HG03108 (cell line): ENCODE measurements around the gene RAB36.

ENCODE experiments used
- ATAC-seq: cut with Tn5 transposase; IDR thresholded peaks from one replicate; pipeline ENCODE4 v1.9.1; 2021; ENCODE audit warnings: moderate library complexity; ENCODE audit not compliant: unreplicated experiment

RAB36 gene

GRCh38 chr22:23156286-23156685, 11.0 kb downstream of the RAB36 start:
- ATAC-seq = no peak

DNA sequence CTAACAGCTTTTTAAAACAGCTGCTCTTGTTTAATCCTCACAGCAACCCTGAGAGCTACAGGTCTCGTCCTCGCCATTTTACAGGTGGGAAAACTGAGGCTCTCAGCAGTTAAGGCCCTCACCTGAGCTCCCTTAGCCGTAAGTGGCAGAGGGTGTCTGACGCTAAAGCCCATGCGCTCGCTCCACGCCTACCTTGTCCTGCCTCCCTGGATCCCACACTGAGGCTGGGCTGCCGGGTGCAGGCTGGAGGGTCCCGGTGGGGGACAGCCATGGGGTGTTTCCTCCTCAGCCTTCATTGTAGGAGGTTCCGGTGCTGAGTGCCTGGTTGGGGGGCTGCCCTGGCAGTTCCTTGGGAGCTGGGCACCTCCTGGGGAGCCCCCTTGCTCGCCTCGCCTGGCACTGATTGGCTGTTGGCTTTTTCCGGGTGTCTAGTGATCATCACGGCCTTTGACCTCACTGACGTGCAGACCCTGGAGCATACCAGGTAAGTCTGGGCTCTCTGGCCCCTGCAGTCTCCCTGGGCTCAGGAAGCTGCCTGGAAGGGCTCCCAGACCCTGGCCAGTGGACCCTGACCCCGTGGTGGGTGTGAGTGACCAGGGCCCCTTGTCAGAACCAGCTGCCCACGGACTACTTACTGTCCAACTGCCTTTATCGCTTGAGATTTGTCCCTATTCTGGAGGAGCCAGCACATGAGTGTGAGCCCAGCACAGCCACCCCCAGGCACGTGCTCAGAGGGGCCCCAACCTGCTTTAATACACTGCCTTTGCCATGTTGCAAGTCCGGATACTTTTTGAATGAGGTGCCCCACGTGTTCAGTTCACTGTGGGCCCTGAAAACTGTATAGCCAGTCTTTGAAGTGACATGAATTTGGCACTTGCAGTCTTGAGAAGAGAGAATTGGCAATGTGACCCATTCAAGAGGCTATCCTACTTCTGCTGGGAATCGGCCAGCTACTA, 12.6 kb downstream of the RAB36 start:
- ATAC-seq = no peak

- ATAC-seq = no peak
Measured at GRCh38 chr22:23158516-23159290, 13.4 kb downstream of the RAB36 start.

DNA sequence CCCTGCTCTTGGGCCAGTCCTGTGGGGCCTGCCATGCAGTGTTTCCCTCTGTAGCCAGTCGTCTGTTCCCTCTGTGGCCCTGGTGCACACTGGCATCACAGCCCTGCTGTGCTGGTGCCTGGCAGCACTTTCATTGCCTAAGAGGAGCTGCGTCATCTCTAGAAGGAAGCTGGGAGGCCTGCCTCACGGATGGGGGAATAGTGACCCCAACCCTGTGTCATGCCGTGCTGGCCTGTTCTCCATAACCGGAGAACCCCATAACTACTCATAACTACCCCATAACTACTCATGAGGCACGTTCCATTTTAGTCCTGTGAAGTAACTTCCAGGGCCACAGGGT, 14.0 kb downstream of the RAB36 start:
- ATAC-seq = no peak

DNA sequence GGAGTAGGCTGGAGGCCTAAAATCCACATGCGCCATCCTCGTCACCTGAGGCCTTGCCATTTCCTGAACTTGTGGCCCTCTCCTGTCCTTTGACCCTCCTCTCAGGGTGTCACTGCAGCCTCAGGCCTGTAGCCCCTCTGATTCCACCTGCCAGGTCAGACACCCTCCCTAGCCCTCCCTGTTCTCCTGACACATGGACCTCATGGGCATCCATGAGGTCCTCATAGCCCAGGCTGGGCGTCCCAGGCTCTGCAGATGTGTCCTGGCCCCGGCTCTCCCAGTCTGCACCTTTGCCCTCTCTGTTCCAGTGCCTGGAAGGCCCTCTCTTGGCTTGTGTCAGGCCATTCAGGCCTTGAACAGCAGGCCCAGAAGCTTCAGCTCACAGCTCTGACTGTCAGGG, 15.8 kb downstream of the RAB36 start:
- no peak for ATAC-seq

- no peak for ATAC-seq
Measured at GRCh38 chr22:23161574-23161973, 16.3 kb downstream of the RAB36 start.

DNA sequence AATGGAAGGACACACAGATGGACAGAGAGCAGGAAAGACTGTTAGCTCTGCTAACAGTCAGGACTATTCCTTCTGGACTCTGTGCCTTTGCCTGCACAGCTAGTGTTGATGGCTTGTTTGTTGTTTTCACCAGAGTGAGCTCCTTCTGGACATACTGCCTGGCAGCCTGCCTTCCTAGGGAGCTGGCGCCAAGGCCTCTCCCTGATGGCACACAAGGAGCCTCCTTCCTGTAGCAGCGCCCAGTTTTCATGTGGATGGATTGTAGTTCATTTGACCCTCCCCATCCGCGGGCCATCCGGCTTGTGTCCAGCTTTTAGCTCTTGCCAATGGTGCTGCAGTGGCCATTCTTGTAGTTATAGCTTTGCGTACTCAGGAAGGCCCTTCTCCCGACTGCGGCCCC, 18.4 kb downstream of the RAB36 start:
- no peak for ATAC-seq

GRCh38 chr22:23164091-23164490, 18.8 kb downstream of the RAB36 start:
- no peak for ATAC-seq

- ATAC-seq = no peak
Measured at GRCh38 chr22:23166042-23166831, 21.0 kb downstream of the RAB36 start.

DNA sequence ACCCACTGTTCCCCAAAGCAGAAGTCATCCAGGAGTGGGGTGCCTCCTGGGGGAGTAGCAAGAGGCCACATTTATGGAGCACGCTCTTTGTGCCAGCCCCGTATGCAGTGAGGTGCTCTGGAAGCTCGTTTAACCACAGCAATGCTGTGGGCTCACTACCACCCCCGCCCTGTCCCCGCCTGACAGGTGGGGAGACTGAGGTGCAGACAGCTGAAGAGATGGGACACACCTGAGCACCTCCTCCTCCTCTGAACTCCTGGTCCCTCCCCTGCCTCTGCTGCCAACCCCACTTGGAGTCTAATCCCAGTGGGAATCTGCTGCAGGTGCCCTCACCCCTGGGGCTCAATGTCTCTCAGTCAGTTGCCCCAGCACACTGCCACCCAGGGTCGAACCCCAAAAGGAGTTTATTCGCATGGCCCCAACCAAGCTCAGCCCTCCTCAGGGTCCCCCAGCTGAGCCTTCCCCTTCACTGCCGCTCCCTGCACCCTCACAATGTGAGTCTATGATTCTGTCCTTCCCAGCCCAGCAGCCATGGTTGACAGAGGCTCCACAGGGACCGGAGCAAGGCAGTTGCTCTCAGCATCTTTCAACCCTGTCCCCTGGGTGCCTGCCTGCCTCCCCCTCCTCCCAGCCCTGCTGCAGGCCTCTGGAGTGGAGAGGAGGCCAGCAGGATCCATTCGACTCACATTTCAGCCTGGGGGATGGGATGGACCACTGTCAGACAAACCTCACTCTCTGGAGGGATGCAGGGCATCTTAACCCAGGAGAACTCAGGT, 21.8 kb downstream of the RAB36 start:
- no peak for ATAC-seq

DNA sequence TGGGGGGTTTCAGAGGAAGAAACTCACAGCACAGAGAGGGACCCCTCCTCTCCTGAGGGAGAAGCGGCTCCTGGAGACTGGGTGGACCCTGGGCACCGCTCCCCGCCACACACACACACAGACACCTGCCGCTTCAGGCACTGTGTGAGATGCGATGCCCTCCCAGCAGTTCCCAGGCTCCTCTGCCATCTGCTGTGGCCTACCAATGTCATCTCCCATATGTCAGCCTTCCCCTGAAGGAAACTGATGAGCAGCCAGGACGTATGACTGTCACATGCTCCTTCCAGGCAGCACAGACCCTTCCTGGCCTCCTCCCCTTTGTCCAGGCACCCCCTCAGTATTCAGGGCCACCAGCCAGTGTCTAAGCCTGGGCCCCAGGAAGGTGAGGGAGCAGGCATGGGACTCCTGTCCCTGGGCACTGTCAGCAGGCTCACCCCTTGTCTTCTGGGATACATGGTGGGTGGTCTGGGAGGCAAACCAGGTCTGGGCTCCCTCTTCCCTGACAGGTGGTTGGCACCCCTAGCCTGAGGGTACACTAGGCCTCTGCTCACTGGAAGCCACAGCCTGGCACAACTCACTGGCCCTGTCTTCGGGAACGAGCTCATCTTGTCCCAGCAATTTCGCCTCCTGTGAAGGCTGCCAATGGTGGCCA, 23.2 kb downstream of the RAB36 start:
- no peak for ATAC-seq

GRCh38 chr22:23169043-23169406, 23.7 kb downstream of the RAB36 start:
- ATAC-seq = no peak

DNA sequence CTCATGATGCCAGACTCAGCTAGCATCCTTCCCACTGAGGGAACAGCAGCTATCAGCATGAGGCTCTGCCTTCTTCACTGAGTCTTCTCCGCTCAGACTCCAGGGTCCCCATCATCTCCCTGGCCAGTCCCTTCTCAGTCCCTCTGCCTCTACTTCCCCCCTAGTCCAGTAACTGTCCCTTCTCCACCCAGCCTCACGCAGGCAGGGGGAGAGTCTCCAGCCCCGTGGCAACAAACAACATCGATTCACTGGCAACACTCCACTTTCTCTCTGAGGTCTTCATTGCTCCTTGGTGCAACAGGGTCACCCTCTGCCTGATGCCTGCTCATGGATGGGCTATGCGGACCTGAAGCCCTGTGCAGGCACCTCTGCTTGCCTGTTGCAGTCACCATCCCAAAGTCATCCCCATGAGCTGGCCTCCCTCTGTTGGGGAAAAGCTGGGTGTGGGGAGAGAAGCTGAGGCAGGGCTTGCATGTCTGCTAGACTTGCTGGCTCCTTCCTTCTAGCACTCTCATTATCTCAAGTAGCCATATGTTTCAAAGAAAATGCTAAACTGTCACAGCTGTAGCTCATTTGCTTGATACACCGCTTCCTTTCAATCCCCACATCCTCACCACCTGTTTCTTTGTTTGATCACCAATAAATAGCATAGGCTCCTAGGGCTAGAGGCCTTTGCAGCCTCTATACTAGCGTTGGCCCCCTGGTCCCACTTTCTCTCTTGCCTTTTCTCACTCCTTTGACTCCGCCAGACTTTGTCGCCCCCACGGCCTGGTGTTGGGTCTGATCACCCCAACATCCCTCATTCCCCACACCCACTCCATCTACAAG, 30.8 kb downstream of the RAB36 start:
- no peak for ATAC-seq

- no peak for ATAC-seq
Measured at GRCh38 chr22:23176645-23177027, 31.4 kb downstream of the RAB36 start.

GRCh38 chr22:23177197-23177596, 31.9 kb downstream of the RAB36 start:
- no peak for ATAC-seq

GRCh38 chr22:23178512-23179254, 33.4 kb downstream of the RAB36 start:
- ATAC-seq = no peak

DNA sequence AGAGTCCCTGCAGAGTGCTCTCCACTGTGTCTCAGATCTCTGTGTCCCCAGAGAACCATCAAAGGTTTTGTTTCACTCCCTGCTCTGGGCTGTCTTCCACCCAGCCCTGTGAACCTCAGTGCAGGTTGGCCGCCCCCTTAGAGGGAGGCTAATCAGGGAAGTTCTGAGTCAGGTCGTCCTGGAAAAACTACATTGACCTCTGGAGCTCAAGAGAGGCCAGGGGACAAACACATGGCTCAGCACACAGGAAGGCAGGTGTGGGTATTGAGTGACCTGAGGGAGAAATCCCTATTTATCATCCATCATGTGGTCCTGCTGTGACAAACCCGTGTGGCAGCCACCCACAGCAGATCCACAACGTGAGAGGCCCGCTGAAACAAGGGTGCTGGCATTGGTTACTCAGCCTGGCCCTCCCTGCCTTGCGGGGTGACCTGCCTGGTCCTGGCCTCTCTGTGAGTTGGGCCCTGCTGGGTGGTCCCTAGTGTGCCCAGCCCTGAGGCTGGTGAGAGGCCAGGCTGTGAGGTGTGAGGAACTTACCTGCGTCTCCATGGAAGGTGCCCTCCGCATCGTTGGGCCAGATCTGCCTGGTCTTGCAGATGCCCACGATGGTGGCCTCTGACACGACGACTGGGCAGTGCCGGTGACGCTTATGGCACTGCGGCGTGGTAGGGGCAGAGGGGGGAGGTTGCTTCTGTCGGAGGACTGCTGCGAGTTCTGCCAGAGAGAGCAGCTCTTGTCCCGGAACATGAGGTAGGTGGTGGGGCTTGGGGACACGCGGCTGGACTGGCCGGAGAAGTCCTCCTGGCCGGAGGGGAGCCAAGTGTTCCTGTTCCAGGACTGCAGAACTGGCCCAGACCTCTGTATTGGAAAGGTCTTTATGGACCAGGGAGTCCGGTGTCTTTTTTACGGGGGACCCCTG, 34.4 kb downstream of the RAB36 start:
- ATAC-seq = no peak
